K562 (cell line): ENCODE measurements around the gene PTPN13. TPM values are rescaled to one million over a fixed set of nuclear protein-coding genes. Genes with fewer than 3 reads are reported as not detected.

Experiments used
- ATAC-seq: fragments of 200-7000 bp; cut with Tn5 transposase; 3 replicates; pipeline ENCODE4 v1.9.1; 2020; ENCODE audit warnings: moderate library complexity
- BruUV-seq: library from RNA; stranded (reverse); fragments of 400-500 nt; replicated peaks from 2 replicates; lab custom pipeline; 2021; lab: Mats Ljungman, UMichigan
- CTCF ChIA-PET: fragments of 300-600 bp; formaldehyde crosslinking; extraction: SDS; loops from one replicate; lab custom pipeline; 2021; ENCODE audit warnings: low intra/inter-chr PET ratio; lab: Yijun Ruan, JAX
- POLR2A ChIA-PET: fragments of 300-600, 350-650 bp; sonication (Branson Sonifier 250); formaldehyde crosslinking; extraction: SDS; loops from one replicate; lab custom pipeline; 2021; ENCODE audit warnings: antibody characterized with exemption, inconsistent platforms; lab: Yijun Ruan, JAX
- DNase-seq, 4 experiments: peaks; one replicate each; pipeline versions ENCODE4 v3.0.0 to v3.0.0-alpha.2; 2011 to 2018; ENCODE audit warnings: low spot score in 3 of 4, mixed read lengths in 3 of 4; ENCODE audit errors: extremely low read depth in 1 of 4
- FAIRE-seq: peaks from 2 replicates; lab custom pipeline; 2011; peaks lifted over from hg19 to GRCh38; lab: Jason Lieb, UNC
- H2AFZ ChIP-seq: 2 replicates; pipeline ENCODE4 v1.6.0; 2011; ENCODE audit warnings: low read depth, low read length, control low read depth, inconsistent platforms
- H3K27ac ChIP-seq: fragments of 200-600 bp; 3 replicates; pipeline ENCODE4 v1.8.0; 2011; ENCODE audit warnings: low read depth, mild to moderate bottlenecking, control low read depth, inconsistent platforms, low read length, moderate library complexity, mixed read lengths; ENCODE audit errors: extremely low read depth
- H3K27me3 ChIP-seq, 2 experiments: fragments of 300-600 bp in 1 of 2; 2 replicates in 1 of 2; 3 replicates in 1 of 2; pipeline versions ENCODE4 v1.6.0 to v1.8.0; 2011; ENCODE audit warnings: inconsistent platforms in 2 of 2, low read length in 2 of 2, mild to moderate bottlenecking in 1 of 2, mixed read lengths in 1 of 2, moderate library complexity in 1 of 2; ENCODE audit not compliant: control insufficient read depth in 2 of 2, insufficient read depth in 2 of 2
- H3K36me3 ChIP-seq: fragments of 300-600 bp; 3 replicates; pipeline ENCODE4 v1.8.0; 2011; ENCODE audit warnings: mild to moderate bottlenecking, low read length, inconsistent platforms; ENCODE audit not compliant: control insufficient read depth, insufficient read depth
- H3K4me1 ChIP-seq, 2 experiments: fragments of 200-600 bp in 1 of 2; replicated peaks in 1 of 2; 2 replicates in 1 of 2; 3 replicates in 1 of 2; pipeline versions ENCODE4 v1.5.1 to v1.8.0; 2011; ENCODE audit warnings: inconsistent platforms in 2 of 2, low read length in 2 of 2, mild to moderate bottlenecking in 1 of 2, mixed read lengths in 1 of 2, moderate library complexity in 1 of 2; ENCODE audit not compliant: control insufficient read depth in 2 of 2, insufficient read depth in 2 of 2
- H3K4me2 ChIP-seq: 2 replicates; pipeline ENCODE4 v1.6.1; 2011; ENCODE audit warnings: low read length, control low read depth, inconsistent platforms, mixed read lengths; ENCODE audit not compliant: insufficient read depth
- H3K4me3 ChIP-seq: fragments of 200-600 bp; sonication (generic), shearing (Covaris generic); 2 replicates; pipeline ENCODE4 v1.5.1; 2016; ENCODE audit warnings: control low read depth, inconsistent platforms
- H3K79me2 ChIP-seq: fragments of 200-600 bp; 3 replicates; pipeline ENCODE4 v1.8.0; 2011; ENCODE audit warnings: low read length, inconsistent platforms; ENCODE audit not compliant: control insufficient read depth, insufficient read depth
- H3K9ac ChIP-seq, 2 experiments: 2 replicates each; pipeline versions ENCODE4 v1.6.0 to v1.6.1; 2011; ENCODE audit warnings: low read depth in 2 of 2, low read length in 2 of 2, control low read depth in 1 of 2, inconsistent platforms in 1 of 2, mild to moderate bottlenecking in 1 of 2, mixed read lengths in 1 of 2; ENCODE audit not compliant: insufficient read depth in 1 of 2
- H3K9me1 ChIP-seq: one replicate; pipeline ENCODE4 v1.6.0; 2011; ENCODE audit warnings: inconsistent platforms, mild to moderate bottlenecking, low read length, moderate library complexity; ENCODE audit not compliant: control insufficient read depth, insufficient read depth
- H3K9me3 ChIP-seq: replicated peaks from 2 replicates; pipeline ENCODE4 v1.5.1; 2011; ENCODE audit warnings: low read depth, low read length, inconsistent platforms; ENCODE audit not compliant: control insufficient read depth, insufficient read depth
- H4K20me1 ChIP-seq: replicated peaks from 2 replicates; pipeline ENCODE4 v1.6.1; 2011; ENCODE audit warnings: low read length, inconsistent platforms, mixed read lengths; ENCODE audit not compliant: control insufficient read depth, insufficient read depth
- BRCA1 ChIP-seq, 2 experiments: fragments of 450-650 bp in 1 of 2; sonication (generic) in 1 of 2; formaldehyde crosslinking in 1 of 2; IDR thresholded peaks; 2 replicates each; pipeline versions ENCODE4 v1.5.0 to v1.6.1; 2017 to 2020; ENCODE audit warnings: mild to moderate bottlenecking in 1 of 2, missing genetic modification reagents in 1 of 2
- CBX8 ChIP-seq: fragments of 200-600 bp; sonication (generic); IDR thresholded peaks from 2 replicates; pipeline ENCODE4 v1.6.1; 2012; ENCODE audit warnings: borderline replicate concordance, mixed run types, low read depth, mild to moderate bottlenecking, moderate library complexity, mixed read lengths, low read length, control low read depth, inconsistent platforms; ENCODE audit not compliant: poor library complexity, severe bottlenecking; ENCODE audit errors: extremely low read depth
- ETV1 ChIP-seq: fragments of 450-650 bp; conservative IDR thresholded peaks from 2 replicates; pipeline ENCODE4 v1.6.1; 2016; ENCODE audit warnings: missing genetic modification characterization, control low read depth, low read depth, missing compliant biosample characterization
- GTF2F1 ChIP-seq: IDR thresholded peaks from 2 replicates; pipeline ENCODE4 v1.6.1; 2011; ENCODE audit warnings: low read depth, low read length, improper control_type of control experiment
- HNRNPK ChIP-seq: fragments of 200-400 bp; formaldehyde crosslinking; IDR thresholded peaks from one replicate; pipeline ENCODE4 v1.6.1; 2018; ENCODE audit warnings: mild to moderate bottlenecking, low read depth, low read length; ENCODE audit not compliant: poor library complexity, severe bottlenecking
- KAT2B ChIP-seq: IDR thresholded peaks from one replicate; pipeline ENCODE4 v1.6.1; 2012; ENCODE audit warnings: low read depth, mild to moderate bottlenecking, control low read depth, inconsistent platforms, low read length, moderate library complexity
- MTA2 ChIP-seq: fragments of 450-650 bp; IDR thresholded peaks from 2 replicates; pipeline ENCODE4 v1.6.1; 2016; ENCODE audit warnings: low read depth
- RBBP5 ChIP-seq: fragments of 200-600 bp; sonication (generic); IDR thresholded peaks from 2 replicates; pipeline ENCODE4 v1.6.1; 2012; ENCODE audit warnings: borderline replicate concordance, mild to moderate bottlenecking, low read length, control low read depth, inconsistent platforms; ENCODE audit not compliant: insufficient read depth, poor library complexity, severe bottlenecking
- SIN3A ChIP-seq, 2 experiments: fragments of 150-350 bp in 1 of 2; IDR thresholded peaks; 2 replicates each; pipeline ENCODE4 v1.6.1; 2011 to 2016; ENCODE audit warnings: borderline replicate concordance in 2 of 2, low read depth in 2 of 2, low read length in 2 of 2, mild to moderate bottlenecking in 2 of 2, moderate library complexity in 2 of 2; ENCODE audit not compliant: control insufficient read depth in 1 of 2
- SMARCE1 ChIP-seq: fragments of 450-650 bp; IDR thresholded peaks from 2 replicates; pipeline ENCODE4 v1.7.1; 2016; ENCODE audit warnings: mild to moderate bottlenecking
- SREBF2 ChIP-seq: sonication (generic); formaldehyde crosslinking; IDR thresholded peaks from 2 replicates; pipeline ENCODE4 v1.4.0; 2020; ENCODE audit warnings: mild to moderate bottlenecking, missing genetic modification reagents
- TAL1 ChIP-seq: fragments of 450-650 bp; IDR thresholded peaks from 2 replicates; pipeline ENCODE4 v1.6.1; 2016; ENCODE audit warnings: mild to moderate bottlenecking
- TCF7 ChIP-seq: sonication (generic); IDR thresholded peaks from 2 replicates; pipeline ENCODE4 v1.6.1; 2016; ENCODE audit warnings: antibody characterized with exemption, borderline replicate concordance
- TCF7L2 ChIP-seq: fragments of 150-350 bp; IDR thresholded peaks from 2 replicates; pipeline ENCODE4 v1.6.1; 2016; ENCODE audit warnings: low read depth, mild to moderate bottlenecking, low read length, moderate library complexity
- ZNF174 ChIP-seq: fragments of 250-450 bp; sonication (Bioruptor Pico); IDR thresholded peaks from 2 replicates; pipeline ENCODE4 v1.4.0; 2020; ENCODE audit warnings: mild to moderate bottlenecking
- ZNF3 ChIP-seq: fragments of 250-450 bp; sonication (Bioruptor Pico); IDR thresholded peaks from 2 replicates; pipeline ENCODE4 v1.5.0; 2021; ENCODE audit warnings: mild to moderate bottlenecking, moderate library complexity
- WGBS: fragments of 100-300 bp; shearing (Covaris generic); methylation state at CpG from one replicate; pipeline ENCODE4 v1.1.6; 2016; ENCODE audit warnings: low coverage, mixed read lengths; ENCODE audit not compliant: insufficient coverage; ENCODE audit errors: missing lambda C conversion rate; 5-methylcytosine and 5-hydroxymethylcytosine counted together
- in situ Hi-C: fragments of 300-500 bp; cut with MboI; formaldehyde crosslinking; loops from 4 replicates; pipeline ENCODE4 v1.15.0; 2018; ENCODE audit warnings: inconsistent platforms, mixed read lengths
- intact Hi-C: fragments of 100-400 bp; cut with micrococcal nuclease; formaldehyde crosslinking; loops from 2 replicates; pipeline ENCODE4 v1.14.2; 2022
- polyA plus RNA-seq, 8 experiments: library from polyadenylated mRNA; depleted of rRNA in 4 of 8; stranded (reverse) in 5 of 8; unstranded in 3 of 8; fragments of >200 nt; fragmentation: Nextera tagmentation in 2 of 8; fragmentation: Illumina TruSeq in 1 of 8; extraction: Ambion mirVana in 2 of 8; extraction: Trizol in 1 of 8; gene quantifications; 2 replicates each; pipeline versions ENCODE4 v1.2.1 to v1.2.3, GENCODE V29; 2011 to 2014; ENCODE audit warnings: inconsistent platforms in 1 of 8, missing spikeins in 1 of 8
- total RNA-seq, 7 experiments: library from RNA; depleted of rRNA in 6 of 7; stranded (reverse); fragments of >200 nt in 6 of 7; fragmentation: Illumina TruSeq in 2 of 7; extraction: Trizol in 2 of 7; gene quantifications; 2 replicates each; pipeline versions ENCODE4 v1.2.1 to v1.2.3, GENCODE V29; 2011 to 2021; ENCODE audit warnings: low replicate concordance in 1 of 7

PTPN13 gene
- total and polyA plus RNA-seq, 9 of the 15 experiments (the other 6 are each of a cell fraction or from before 2014, with no cell fraction given), result 0.33 TPM; not detected in 8

- POLR2A ChIA-PET, result no interaction called here
Observed at GRCh38 chr4:86720508-86721068, 126.5 kb downstream of the PTPN13 start.

DNA sequence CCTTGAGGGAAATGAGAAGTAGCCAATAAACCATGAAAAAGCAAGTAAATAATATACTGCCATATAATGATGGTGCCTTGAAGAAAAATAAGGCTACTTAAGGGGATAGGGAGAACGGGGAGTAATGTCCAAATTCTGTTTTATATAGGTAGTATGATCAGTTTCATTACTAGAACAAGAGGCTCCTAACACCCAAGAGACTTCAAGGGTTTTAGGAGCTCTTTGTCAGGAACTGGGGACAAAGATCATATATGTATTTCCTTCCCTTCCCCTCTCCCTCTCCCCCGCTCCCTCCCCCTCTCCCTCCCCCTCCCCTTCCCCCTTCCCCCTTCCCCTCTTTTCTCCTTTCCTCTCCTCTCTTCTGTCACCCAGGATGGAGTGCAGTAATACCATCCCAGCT is 127.3 kb downstream of the PTPN13 start:
- Histone ChIP-seq H2AFZ (no peak overlapping the region), H3K9me3 (no peaks in the 10 kb centered on the region), H3K27me3 (no peaks in the 10 kb centered on the region), H3K4me2 (no peak overlapping the region), H3K4me3 (no peak overlapping the region), H3K9me1 (no peaks in the 10 kb centered on the region), H3K27ac (no peak overlapping the region), H3K9ac (no peak overlapping the region), H3K4me1 (no peaks in the 10 kb centered on the region), H3K79me2 (no peaks in the 10 kb centered on the region), H3K36me3 (no peaks in the 10 kb centered on the region), H4K20me1 (no peaks in the 10 kb centered on the region)
- in situ Hi-C loops (no loop called here), intact Hi-C loops (no loop called here)
- ChIA-PET POLR2A (no interaction called here), CTCF (no interaction called here)
- WGBS, result 0% methylated on average over 1 of the region's 2 CpGs
- DNase-seq, result no peak
- peak; percentile 59 for TF ChIP-seq HNRNPK
- no peak for TF ChIP-seq TAL1
- FAIRE-seq, result no peak
- no TSS peak for BruUV-seq
- no peak for ATAC-seq

More at GRCh38 chr4:86720508-86721068, 126.5 kb downstream of the PTPN13 start:
- no peaks in the 10 kb centered on the region for H3K36me3 ChIP-seq
- H3K9ac ChIP-seq, result no peak overlapping the region
- FAIRE-seq (no peak), DNase-seq (no peak), ATAC-seq (no peak)
- no peaks in the 10 kb centered on the region for H3K27me3 ChIP-seq
- BruUV-seq, result no TSS peak
- no peaks in the 10 kb centered on the region for H4K20me1 ChIP-seq
- 3% methylated on average over 3 of the region's 3 CpGs for WGBS
- H3K9me1 ChIP-seq, result no peaks in the 10 kb centered on the region
- H3K4me1 ChIP-seq, result no peaks in the 10 kb centered on the region
- TF ChIP-seq GTF2F1 (no peak), SMARCE1 (no peak), MTA2 (no peak), CBX8 (no peak), BRCA1 (IDR thresholded peaks at IDR 0.05) (no peak), BRCA1 (CRISPR knock-in tag; IDR thresholded peaks at IDR 0.05) (no peak), TCF7L2 (no peak), KAT2B (no peak), ETV1 (tag) (no peak), RBBP5 (no peak), TCF7 (no peak), SIN3A (IDR thresholded peaks at IDR 0.05; ENCODE audit: borderline replicate concordance in 2 of 2, control insufficient read depth in 1 of 2, low read depth in 2 of 2, low read length in 2 of 2) (no peak), SREBF2 (no peak), ZNF174 (CRISPR knock-in tag) (no peak), ZNF3 (no peak)
- intact Hi-C loops (no loop called here), in situ Hi-C loops (no loop called here)
- CTCF ChIA-PET, result no interaction called here
- no peak overlapping the region for H2AFZ ChIP-seq
- no peaks in the 10 kb centered on the region for H3K79me2 ChIP-seq
- no peaks in the 10 kb centered on the region for H3K9me3 ChIP-seq
- H3K4me2 ChIP-seq, result no peak overlapping the region
- H3K4me3 ChIP-seq, result no peak overlapping the region
- no peak overlapping the region for H3K27ac ChIP-seq
